PFSK-1 (cell line): Measurements from ENCODE around the gene CNN3.

Source experiments
- POLR2AphosphoS5 ChIP-seq: IDR thresholded peaks from 2 replicates; pipeline ENCODE4 v1.6.1; 2012; ENCODE audit warnings: low read depth, mild to moderate bottlenecking, control low read depth, low read length, moderate library complexity
- REST ChIP-seq, 2 experiments: IDR thresholded peaks; 2 replicates each; pipeline versions ENCODE4 v1.6.1 to v1.8.0; 2011 to 2012; ENCODE audit warnings: low read depth in 2 of 2, low read length in 2 of 2, control low read depth in 1 of 2, inconsistent platforms in 1 of 2, mild to moderate bottlenecking in 1 of 2, moderate library complexity in 1 of 2; ENCODE audit not compliant: insufficient read depth in 1 of 2
- SIN3A ChIP-seq: IDR thresholded peaks from 2 replicates; pipeline ENCODE4 v1.6.1; 2012; ENCODE audit warnings: mild to moderate bottlenecking, low read length, moderate library complexity, borderline replicate concordance; ENCODE audit not compliant: insufficient read depth

GRCh38 chr1:94906382-94906781, 20.5 kb downstream of the CNN3 start:
- TF ChIP-seq SIN3A = no peak
- TF ChIP-seq REST (IDR thresholded peaks at IDR 0.05; ENCODE audit: insufficient read depth in 1 of 2, low read depth in 2 of 2, low read length in 2 of 2) = no peak
- no peak for TF ChIP-seq POLR2AphosphoS5
